Measurements from ENCODE around the gene ZNF521. TPM values are rescaled to one million over a fixed set of nuclear protein-coding genes. Genes with fewer than 3 reads are reported as not detected.

Gene ZNF521
- total RNA-seq, 1 donor from 2014 or later, result 1.6 TPM

DNA sequence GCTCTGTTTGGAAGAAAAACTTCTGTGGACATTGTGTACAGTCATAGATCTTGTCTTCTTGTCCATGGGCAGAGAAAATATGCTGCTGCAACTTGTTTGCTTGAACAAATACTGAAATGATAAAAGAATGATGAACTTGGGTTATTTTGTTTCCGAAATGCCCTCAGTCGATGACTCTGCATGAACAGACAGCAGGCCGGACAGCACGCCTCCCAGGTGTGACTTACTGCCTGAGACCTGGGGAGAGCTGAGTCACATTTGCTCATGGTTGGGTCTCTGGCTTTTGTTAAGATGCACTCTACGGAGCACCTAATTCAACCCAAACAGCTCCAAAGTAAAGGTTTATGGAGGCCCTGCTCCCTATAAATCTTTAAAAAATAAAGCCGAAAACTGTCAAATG lies 262.5 kb downstream of the ZNF521 start:
- DNase-seq (ENCODE audit: low spot score) (no peak), ATAC-seq (no peak)

DNA sequence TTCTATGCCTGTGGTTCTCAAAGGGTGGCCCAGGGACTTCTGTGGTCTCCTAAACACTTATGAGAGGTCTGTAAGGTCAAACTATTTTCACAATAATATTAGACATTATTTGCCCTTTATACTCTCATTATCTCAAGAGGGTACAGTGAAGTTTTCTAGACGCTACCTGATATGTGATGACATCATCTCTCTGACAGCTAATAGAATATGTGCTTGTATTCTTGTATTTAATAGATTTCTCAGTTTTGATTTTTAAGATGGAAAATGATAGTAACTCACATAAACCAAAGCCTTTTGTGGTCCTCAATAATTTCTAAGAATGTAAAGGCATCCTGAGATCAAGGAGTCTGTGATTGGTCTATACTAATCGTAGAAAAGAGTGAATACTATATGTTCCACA lies 265.1 kb downstream of the ZNF521 start:
- no peak for DNase-seq (ENCODE audit: low spot score)
- no peak for ATAC-seq

DNA sequence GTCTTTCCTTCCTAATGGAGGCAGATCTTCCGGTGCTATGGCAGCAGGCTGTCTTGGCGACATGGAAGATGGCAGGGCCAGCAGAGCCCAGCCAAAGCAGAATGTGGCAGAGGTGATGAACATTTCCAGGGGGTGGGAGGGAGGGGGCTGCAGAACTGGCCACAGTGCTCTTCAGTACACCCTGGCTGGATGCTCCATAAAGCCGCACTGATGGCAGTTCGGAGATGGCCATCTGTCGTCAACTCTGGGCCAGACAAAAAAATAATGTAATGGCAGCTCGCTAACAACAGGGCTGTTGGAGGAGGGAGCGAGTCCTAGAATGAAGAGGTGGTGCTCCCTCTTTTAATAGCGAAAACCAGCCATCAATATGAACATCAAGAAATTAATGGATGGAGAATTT lies 271.0 kb downstream of the ZNF521 start:
- DNase-seq (ENCODE audit: low spot score) (no peak), ATAC-seq (no peak)

DNA sequence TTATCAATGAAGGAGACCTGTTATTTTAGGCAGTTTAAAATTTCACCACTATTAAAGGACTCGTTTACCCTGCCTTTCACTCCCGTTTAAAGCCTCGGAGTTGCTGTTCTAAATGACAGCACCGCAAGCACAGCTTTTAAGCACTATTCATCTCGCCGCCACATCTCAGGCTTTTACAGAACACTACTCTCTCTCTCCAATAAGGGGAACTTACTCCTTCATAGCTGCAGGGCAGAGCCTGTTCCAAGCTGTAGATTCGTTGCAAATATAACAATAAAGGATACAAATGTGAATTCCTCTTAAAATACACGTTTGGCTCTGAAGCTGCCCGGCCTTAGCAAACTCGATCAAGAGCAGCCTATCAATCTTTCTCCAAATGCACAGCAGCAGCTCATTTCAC lies 271.8 kb downstream of the ZNF521 start:
- DNase-seq (ENCODE audit: low spot score), result no peak
- no peak for ATAC-seq

DNA sequence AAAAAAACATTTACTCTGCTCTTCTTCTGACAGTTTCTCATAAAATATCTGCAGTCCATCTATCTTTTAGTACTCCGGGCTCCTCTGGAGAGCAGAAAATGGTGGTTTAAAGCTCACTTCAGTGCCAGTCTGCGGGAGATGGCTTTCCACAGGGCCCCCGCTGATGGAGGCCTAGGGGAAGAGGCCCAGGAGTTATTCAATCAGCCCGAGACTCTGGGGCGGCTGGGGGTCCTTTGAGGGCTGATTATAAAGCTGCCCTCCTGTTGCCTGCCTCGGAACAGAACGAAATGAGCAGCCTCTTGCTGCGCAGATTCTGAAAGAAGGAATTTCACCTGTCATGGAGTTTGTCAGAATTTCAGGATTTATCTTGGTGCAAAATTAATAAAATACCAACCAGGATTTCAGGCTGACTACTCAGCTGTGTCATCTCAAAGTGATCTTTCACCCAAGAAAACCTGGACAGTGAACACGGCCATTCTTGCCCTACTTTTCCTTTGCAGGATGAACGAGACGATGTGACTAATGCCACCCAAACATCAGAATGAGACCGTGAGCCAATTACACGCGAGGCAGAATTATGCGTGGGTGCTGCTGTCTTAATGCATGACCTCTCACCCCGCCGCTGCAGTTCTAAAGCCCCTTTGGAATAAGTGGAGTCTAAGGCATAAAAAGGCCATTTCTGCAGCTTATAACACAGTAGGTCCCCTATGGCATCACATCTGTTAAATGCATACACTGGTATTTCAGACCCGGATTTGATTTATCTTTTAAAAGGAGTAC lies 273.8 kb downstream of the ZNF521 start:
- no peak for DNase-seq (ENCODE audit: low spot score)
- ATAC-seq, result no peak

DNA sequence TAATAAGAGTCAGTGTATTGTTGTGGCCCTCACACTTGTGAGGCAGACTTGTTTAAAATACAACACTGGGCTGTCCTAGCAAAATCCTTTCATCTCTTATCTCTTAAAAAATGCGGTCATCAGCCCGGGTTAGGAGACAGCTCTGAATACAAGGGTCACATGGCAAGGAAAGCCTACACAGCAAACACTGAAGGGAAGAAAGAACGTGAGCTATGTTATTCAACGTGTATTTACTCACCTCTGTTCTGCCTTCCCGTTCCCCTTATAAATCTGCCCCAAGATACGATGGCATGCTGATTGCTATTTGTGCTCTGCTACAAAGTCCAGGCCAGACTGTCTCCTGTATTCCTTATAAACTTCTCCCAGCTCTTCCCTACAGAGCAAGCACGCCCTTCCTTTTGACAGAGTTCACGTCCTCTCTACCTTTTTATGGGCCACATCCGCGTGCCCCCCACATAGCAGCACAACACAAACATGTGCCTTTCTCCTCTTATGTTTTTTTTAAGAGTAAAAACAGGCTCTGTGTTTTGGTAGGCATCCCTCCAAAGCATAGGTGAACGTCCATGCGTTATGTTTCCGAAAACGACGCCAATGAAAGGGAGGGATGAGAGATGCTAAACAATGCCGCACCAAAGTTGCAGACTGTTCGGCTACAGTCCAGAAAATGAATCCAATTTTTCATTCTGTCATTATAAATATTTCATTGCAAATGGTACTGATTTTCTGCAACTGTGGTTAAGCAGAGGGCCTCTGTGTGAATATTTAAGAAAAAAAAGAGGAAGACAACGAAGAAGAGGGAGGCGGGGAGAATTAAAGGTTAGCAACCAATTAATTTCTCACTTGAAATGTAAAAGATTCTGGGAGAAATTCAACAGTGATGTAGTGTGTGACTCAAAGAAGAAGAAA lies 274.7 kb downstream of the ZNF521 start:
- ATAC-seq, result no peak
- DNase-seq (ENCODE audit: low spot score), result no peak

DNA sequence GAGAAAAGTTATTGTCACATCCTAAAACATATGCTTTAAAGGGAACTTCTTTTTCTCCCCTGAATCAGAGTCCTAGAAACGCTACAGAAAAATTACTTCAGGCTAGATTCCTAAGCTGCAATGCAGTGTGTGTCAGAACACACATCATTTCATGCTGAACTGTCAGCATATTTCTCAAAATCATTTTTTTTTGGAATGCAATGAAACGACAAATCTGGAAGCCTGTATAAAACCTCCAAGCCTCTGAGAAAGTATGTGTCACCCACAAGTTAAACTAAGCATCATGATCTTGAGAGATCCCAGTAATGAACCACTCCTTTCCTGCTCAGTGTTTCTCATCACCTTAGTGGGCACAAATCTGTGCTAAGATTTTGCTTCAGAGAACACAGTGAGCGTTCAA lies 276.2 kb downstream of the ZNF521 start:
- no peak for ATAC-seq

DNA sequence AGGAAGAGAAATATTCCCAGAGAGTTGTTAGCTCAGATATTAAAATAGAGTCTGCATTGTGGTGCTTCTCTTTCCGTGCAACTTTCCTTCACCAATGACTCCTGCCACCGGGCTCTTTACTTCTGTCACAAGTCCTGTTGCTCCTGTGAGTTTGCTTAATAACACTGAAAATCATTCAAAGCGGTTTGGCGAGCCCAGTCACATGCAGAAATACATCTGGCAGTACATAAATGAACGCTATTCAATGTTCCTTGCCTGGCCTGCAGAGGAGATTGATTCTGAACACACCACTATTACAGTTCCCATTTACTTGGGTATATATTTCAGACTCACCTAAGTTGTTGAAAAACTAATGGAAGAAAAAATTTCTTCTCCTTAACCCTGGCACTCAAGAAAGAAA lies 276.6 kb downstream of the ZNF521 start:
- DNase-seq (ENCODE audit: low spot score) (no peak), ATAC-seq (no peak)

More for the DNA sequence above, 276.2 kb downstream of the ZNF521 start:
- DNase-seq (ENCODE audit: low spot score), result no peak

DNA sequence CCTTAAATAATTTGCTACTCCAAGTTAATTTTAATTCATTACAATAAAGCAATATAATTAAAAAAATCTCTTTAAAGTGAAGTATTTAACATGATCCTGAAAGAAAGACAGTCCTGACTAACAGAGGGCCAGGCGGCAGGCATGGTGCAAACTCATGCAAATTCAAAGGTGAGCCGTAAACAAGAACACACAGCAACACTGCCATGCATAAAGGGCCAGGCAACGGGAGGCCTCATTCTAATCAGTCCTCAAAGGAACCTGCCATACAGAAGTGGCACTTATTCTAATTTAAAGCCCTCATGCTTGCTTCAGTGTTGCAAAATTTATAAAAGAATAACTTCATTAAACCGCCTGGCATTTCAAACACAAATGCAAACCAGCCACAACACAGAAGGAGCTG lies 277.0 kb downstream of the ZNF521 start:
- ATAC-seq (no peak), DNase-seq (ENCODE audit: low spot score) (no peak)

DNA sequence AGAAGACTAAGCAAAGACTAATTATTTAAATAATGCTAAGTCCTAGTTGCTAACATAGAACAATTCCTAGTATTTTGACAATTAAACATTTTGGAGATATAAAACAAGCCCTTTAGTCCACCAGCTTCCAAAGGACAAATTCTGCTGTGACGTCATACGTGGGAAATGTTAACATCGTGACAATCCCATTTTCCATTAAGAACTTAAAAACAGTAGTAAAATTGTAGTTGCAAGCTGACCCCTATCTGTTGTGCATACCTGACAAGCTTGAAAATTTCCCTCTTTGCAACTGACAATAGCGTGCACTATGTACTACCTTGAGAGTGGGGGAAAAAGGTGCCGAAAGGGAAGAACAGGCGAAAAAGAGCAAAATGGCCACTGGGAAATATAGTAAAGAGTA lies 279.8 kb downstream of the ZNF521 start:
- no peak for DNase-seq (ENCODE audit: low spot score)
- no peak for ATAC-seq

DNA sequence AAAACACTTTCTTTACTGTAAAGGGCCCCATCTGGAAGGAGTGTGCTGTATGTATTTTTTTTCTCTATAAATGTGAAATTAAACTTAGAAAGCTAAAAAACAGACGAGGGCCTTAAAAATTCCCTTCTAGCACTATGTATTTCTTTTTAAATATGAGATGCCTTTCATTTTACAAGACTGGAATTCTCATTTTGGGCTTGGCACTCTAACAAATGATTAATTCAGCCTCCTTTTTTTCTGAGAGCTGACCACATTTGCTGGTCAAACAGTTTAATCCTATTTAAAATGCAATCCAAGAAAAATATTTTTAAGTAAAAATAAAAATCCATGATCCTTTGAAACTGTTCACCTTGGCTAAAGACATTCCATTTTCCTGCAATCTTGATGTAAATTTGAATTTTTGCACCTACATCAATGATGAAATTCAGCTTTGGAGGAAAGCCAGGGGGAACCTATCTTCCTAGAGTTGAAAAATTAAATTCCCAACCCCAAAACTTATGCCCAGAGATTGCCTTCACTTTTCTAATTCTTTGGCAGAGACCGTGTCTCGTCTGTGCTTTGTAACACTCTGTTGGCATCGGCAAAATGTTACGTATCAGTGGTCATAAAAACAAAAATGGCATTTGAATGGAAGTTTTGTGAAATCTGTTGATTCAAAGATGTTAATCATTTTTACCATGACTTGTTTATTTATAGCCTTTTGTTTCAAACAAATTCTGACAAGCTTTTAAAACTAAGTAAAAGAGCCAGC lies 284.5 kb downstream of the ZNF521 start:
- ATAC-seq (no peak), DNase-seq (ENCODE audit: low spot score) (no peak)

DNA sequence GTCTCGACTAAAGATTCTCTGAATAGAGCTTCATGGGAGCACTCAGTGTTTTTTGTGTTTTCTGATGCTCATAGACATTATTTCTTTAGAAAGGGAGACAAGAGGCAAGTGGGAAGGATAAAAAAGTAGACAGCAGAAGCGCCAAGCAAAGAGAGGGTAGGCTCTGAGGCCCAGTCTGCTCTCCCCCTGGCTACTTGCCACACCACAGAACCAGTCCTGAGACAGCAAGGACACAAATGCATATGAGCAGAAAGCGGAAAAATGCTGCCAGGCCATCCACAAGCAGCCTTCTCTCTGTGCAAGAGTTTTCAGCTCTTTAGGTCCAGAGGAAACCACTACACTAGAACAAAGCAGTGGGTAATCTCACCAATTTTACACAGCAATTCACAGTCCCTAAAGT lies 285.4 kb downstream of the ZNF521 start:
- DNase-seq (ENCODE audit: low spot score) (no peak), ATAC-seq (no peak)

DNA sequence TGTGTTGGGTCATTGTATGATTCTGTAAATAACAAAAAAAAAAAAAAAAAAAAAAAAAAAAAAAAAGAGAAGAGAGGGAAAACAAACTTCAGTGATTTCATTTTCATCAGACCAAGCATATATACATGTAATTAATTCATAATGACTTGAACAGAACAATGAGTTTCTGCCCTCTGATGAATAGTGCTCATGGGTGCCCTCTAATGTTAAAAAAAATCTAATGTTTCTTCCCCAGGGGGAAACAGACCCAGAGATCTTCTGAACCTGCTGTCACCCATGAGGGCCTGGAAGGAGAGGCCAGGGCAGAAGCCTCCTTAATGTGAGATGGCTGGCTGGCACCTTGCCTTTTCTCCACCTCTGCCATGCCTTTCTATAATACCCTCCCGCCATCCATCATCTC lies 289.2 kb downstream of the ZNF521 start:
- DNase-seq (ENCODE audit: low spot score) (no peak), ATAC-seq (no peak)

DNA sequence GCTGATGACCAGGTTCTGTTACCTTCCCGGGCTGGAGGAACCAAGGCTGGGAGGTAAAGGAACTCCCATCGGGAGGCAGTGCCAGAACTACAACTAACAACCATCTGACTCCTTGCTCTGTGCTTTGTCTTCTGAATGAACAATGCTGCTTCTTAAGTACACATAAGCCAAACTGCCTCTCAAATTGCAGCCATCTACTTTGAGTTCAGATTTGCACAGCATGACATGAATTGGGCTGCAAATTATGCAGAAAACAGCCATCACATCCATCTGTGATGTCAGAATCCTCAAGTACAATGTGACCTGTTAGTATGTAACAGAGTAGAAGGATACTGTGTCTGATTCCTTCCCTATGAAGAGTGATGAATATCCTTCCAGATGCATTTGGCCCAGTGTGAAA lies 290.6 kb downstream of the ZNF521 start:
- DNase-seq (ENCODE audit: low spot score) (no peak), ATAC-seq (no peak)

DNA sequence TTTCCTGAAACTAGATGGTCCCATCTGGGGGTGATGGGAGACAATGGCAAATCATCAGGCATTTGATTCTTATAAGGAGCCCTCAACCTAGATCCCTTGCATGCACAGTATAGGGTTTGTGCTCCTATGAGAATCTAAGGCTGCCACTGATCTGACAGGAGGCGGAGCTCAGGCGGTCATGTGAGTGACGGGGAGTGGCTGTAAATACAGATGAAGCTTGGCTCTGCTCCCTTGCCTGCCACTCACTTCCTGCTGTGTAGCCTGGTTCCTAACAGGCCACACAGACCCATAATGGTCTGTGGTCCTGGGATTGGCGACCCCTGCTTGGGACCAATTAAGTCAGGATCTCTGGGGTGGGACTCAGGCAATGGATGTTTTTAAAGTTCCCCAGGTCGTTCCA lies 293.4 kb downstream of the ZNF521 start:
- DNase-seq (ENCODE audit: low spot score) (no peak), ATAC-seq (no peak)

DNA sequence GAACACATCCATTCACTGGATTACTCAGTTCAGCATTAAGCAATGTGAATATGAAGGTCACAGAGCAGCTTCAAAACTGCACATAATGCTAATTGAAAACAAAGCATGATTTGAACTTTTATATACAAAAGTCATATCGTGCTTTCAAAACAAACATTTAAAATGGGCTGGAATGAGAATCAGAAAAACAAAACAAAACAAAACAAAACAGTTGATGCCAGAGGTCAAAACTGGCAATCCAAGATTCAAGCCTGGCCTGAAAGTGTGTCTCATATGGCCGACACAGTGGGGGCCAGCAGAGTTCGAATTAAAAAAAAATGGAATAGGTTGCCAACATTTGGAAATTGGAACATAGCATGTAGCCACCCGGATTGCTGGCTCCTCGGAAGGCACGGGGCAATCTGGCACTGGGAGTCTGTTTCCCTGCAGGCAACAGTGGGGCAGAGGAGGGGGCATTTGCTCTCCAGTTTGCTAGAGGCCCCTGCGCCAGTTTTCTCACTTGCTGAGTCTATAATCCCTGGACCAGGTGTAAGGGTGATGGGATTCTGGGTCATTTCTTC lies 294.4 kb downstream of the ZNF521 start:
- ATAC-seq, result no peak
- DNase-seq (ENCODE audit: low spot score), result no peak

DNA sequence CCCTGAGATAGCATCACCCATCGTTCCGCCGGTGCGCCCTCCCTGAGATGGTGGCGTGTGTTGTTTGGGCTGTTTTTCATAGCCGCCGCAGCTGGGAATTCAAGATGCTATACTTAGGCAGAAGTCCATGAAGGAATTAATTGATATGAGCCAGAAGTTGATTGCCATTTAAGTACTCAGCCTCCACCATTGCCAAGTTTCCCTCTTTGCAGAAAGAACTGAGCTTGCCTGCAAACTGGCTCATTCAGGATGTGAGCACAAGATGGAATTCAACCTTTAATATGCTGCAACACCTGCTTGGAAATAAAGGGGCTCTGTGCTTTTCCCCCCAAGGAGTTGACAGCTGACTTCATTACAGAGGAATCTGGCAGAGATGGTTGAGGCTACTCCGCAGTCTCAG lies 295.5 kb downstream of the ZNF521 start:
- ATAC-seq (no peak), DNase-seq (ENCODE audit: low spot score) (no peak)

DNA sequence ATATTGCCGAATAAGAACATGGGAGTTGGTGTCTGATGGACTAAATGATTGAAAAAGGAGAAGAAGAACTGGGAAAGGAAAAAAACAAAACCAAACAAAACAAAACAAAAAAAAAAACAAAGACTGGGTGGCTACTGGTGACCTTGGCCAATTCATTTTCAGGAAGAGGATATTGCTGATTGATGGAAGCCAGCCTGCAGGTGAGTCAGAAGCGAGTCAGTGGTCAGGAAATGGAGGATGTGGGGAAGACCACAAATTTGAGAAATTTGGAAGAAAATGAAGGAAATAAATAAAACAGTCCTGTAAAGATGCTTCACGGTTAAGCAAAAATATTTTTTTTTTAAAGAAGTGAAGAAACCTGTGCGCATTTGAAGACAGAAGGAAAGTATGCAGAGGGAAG lies 296.9 kb downstream of the ZNF521 start:
- DNase-seq (ENCODE audit: low spot score), result no peak
- ATAC-seq, result no peak

DNA sequence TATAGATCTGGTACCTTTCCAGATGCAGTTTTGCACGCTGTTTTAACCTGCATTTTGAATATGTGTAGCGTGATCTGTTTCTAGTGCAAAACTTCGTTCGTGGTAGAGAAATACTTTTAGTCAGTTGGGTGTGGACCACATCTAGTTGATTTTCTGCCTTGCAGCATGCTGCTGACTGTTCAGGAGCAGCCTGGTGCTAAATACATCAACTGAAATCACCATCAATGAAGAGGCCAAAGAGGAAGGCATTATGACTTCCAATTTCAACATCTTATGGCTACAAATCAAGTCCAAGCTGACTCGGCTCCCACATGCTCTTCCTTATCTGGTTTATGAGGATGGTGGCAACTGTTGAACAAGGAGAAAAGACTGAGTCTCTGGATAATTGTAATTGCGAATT lies 298.5 kb downstream of the ZNF521 start:
- ATAC-seq (no peak), DNase-seq (ENCODE audit: low spot score) (no peak)

DNA sequence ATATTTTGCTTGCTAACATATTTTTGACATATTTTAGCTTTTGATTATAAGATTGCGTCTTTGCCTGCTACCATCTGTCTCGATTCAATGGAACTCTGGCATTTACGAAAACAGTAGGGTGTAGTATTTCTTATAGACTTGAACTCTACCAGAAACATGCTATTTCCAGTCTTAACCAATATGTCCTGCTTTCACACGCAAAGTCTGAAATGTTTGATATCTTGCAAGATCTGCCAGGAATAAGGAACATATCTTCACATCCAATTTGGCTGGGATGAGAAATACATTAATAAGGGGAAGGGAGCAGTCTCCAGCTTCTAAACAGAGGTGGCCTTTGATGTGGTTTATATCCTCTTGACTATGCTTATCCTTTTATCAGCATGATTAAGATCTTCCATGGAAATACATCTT lies 299.4 kb downstream of the ZNF521 start:
- ATAC-seq (no peak), DNase-seq (ENCODE audit: low spot score) (no peak)

DNA sequence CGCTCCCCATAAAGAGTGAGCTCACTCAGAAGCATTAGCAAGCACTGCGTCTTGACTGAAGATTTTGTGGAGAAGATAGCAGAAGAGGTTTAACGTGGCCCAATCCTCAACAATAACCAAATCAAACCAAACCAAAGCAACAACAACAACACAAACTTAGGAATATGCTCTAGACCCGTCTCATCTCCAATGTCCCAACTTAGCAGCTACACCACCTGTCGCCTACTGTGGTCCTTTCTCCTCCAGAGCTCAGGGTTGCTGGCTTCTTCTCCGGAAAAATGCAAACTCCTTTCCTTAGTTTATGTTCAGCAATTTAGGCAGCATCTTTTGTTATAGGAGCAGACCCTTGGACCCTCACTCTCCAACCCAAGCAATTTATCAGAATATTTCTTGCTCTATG lies 301.4 kb downstream of the ZNF521 start:
- no peak for ATAC-seq
- no peak for DNase-seq (ENCODE audit: low spot score)

Measured in left lobe of liver (tissue), 2 donors.